HG02798 (cell line): ENCODE measurements around the gene CCDC138.

ENCODE experiments used
- ATAC-seq: cut with Tn5 transposase; IDR thresholded peaks from one replicate; pipeline ENCODE4 v1.9.1; 2021; ENCODE audit warnings: mild to moderate bottlenecking; ENCODE audit not compliant: unreplicated experiment, poor library complexity

Gene CCDC138

DNA sequence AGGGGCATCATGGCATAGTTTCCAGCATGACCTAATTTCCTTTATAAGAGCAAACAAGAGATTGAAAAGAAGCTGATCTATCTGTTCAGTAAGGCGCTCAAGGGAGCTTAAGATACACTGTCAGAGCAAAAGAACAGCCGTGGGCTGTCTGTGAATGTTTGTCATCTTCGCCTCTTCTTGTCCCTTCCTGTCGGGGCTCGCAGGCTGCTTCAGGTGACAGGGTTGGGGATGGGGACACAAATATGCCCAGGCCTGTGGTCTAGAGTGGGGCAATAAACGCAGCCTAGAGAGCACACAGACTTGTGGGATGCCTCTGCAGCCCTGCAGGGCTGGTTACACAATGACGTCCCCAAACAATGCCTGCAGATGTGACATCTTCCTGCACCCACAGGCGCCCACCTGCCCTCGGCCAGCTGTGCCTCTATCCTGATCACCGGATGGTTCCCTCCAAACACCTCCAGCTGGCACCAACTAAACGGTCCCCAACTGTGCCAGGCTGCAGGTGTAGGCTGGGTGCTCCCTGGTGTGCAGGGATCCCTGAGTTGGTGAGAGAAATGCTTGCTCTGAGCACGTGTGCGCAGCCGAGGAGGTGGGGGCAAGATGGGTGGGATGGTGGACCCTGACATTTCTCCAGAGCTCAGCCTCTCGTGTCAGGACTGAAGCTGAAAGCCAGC, 129.7 kb downstream of the CCDC138 start:
- ATAC-seq = no peak

DNA sequence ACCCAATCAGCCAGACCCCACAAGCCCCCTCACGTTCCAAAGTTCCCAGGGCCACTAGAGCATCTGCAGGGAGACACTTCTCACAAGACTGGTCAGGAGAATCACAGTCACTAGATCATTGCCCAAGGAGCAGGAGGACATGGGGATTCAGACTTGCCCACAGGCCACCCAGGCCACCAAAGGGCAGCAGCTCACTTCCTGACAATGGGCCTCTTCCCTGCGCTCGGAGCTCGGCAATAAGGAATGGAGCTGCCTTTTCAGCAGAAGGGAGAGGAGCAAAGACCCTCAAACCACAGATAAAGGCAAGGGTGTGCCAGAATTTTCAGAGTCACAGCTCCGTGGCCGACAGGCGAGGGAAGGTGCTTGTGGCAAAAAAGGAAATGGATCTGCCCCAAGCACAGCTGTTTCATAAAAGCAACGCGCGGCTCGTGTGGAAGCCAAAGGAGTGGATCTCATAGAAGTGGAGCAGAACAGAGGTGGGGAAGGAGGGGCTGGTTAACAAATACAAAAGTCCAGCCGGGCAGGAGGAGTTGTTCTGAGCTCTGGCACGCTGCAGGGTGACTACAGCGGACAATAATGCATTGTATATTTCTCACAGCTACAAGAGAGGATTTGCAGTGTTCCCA, 130.3 kb downstream of the CCDC138 start:
- no peak for ATAC-seq

DNA sequence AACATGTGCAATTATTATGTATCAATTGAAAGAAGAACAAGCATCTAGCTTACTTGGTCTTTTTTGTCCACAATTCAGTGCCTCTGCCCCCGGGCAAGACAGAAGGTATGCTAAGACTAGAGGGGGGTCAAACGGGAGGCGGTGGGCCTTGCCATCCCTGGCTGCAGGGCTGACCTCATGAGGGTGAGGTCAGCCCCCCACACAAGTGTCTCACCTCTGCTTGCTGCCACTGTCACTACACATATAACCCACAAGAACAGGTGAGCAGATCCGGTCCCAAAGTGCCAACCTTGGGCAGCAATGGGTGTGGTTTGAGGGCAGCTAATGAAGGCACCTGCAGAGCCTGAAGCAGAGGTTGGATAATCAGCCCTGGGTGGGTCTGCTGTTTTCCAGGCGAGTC, 131.0 kb downstream of the CCDC138 start:
- ATAC-seq = no peak

DNA sequence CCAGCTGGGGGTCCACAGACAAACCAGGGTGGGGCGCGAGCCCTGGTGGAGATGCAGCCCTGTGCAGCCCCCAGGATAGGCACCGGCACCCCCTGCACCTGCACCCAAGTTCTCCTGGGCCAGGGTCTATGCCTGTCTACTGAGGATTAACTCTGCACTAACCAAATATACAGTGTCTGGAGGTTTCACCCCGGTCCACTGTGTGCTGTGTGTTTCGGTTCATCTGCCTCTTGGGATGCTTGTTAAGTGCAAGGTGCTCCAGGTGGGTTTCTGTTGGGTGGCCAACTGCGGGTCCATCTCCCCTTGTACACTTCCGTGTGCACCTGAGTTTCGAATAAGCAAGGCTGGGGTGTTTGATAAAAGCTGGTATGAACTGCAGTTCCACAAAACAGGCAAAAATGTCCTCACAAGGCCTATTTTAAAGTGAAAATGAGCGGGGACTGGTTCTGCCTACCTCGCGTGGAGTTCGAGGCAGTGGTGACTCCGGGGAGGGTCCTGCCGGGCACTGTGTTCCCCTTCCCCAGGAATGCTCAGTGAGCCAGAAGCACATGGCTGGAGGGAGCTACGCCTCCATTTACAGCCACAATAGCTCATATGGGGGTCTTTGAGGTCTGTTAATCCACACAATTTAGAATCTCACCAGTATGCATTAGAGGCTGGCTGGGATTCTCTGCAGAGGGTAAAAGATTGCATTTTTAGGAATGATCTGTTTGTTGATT, 131.7 kb downstream of the CCDC138 start:
- ATAC-seq = no peak

DNA sequence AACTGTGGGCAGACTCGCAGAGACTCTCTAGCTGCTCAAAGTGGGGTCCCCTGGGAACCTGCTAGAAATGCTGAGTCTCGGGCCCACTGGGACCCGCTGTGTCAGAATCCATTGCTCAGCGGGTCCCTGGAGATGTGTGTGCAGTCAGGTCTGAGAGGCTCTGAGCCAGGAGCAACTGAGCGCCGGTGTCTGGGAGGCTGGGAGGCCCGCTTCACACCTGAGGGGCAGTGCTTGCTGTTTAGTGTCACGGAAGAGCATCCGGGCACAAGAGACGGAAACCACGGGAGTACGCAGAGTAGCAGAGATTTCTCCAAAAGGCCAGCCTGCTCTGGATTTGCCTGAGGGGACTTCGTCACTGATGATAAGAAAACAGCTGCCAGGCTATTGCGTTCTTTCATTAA, 132.4 kb downstream of the CCDC138 start:
- no peak for ATAC-seq

DNA sequence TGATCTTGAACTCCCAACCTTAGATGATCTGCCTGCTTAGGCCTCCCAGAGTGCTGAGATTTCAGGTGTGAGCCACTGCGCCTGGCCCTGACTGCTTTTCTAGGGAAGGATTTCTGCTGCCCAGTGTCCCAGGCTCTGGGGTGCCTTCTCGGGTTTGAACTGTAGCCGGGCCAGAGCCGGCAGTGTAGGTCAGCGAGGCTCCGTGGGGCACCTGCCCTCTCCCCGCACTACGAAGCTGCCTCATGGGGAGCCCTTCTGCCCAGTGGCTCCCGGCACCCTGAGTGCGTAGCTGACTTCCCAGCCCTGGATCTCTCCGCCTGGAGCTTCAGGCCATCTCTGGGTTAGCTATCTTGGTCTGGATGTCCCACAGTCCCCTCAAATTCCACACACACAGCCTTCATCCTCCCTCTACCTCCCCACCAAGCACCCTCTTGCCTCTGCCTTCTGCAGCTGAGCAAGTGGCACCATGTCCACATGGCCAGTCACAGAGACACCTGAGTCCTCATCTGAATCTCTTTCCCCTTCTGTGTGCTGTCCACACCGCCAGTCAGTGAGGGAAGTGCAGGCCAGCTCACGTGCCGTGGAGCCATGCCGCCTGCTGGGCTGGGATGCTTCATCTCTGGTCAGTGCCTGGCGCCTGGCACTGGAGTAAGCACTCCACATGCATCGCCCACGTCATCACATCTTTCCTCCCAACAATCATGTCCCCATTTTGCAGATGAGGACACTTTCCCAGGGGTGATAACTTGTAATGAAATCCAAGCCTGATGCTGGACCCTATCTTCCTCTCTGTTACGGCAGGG, 133.2 kb downstream of the CCDC138 start:
- ATAC-seq = no peak

DNA sequence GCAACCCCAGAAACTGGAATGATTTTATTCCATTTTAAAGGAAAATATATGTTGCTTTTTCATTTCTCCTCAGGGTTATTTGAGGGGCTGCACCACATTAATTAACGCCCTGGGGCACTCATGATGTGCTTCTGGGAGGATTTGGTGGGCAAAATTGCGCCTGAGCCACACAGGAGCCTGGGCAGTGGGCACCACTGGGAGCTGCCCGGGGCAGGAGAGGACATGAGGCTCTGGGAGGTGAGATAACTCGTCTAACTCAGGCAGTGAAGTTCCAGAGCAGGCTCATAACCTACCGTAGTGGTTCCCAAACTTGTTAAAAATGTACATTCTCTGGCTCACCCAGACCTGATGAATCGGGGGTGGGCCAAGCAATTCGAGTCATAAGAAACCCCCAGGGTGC, 134.1 kb downstream of the CCDC138 start:
- ATAC-seq = no peak

DNA sequence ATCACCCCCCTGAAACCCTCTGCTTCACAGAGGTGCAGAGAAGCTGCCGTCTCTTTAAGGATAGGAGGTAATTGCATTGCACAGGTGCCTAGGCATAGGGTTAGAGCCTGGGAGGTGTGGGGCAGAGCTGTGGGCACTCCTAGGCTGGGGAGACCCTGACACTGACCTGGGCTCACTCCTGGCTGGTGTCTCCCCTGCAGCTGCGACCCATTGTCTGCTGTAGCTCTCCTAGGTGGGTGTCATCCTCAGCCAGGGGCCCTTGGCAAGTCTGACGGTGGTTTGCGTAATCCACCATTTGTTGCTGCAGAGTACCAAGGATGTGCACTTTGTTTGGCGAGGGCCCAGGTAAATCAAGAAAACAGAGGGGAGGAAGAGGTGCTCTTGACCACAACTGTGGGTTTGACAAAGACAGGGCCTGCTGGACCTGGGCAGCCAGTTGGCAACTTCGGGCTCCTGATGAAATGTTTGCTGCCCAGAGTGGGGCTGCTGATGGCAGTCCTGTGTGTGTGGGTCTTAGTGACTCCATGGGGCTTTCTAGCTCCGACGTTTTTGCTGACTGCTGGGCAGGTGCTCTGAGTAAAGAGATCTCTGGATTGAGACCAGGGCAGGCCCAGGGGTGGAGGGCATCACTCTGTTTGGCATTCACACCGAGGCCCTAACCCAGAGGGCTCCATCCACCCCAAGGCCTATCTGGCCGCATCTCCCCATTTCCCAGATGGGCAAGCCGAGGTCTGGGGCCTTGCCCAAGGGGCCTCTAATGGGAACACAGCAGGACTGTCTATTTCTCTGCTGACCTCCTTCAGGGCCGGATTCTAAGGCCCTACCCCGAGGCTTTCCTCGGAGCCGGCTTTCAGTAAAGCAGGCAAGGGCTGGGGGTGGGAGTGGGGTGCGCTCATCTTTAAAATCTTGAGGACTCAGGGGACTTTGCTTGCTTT, 134.8 kb downstream of the CCDC138 start:
- no peak for ATAC-seq

DNA sequence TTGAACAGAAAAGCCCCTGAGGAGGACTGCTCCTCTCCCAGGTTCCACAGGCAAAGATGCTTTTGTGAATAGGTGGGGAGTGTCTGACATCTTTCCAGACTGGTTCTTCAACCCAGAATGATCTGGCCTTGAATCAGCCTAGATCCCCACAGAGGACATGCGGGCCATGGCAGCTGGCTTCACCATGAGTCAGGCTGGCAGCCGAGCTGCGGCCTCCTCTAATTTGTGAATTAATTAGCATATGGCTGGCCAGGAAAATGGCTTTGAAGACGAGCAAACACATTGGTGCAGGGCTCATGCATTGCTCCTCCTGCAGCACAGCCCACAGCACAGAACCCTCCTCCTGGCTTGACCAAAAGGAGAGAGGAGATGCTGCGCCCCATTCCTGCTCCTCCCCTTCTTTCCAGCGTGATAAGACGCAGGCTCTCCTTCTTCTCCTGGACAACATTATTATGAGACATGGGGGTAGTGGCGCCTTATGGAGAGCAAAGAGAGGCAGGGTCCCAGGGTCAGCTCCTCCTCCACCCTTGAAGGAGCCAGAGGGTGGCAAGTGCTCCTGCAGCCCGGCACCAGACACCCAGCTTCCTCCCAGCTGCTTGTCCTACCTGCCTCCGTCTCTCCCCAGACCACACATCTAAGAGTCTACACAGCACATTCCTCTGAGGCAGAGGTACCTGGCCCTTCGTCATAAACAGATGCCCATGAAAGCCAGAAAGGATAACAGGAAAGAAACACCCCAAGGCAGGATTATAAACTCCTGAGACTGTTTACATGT, 135.8 kb downstream of the CCDC138 start:
- no peak for ATAC-seq

DNA sequence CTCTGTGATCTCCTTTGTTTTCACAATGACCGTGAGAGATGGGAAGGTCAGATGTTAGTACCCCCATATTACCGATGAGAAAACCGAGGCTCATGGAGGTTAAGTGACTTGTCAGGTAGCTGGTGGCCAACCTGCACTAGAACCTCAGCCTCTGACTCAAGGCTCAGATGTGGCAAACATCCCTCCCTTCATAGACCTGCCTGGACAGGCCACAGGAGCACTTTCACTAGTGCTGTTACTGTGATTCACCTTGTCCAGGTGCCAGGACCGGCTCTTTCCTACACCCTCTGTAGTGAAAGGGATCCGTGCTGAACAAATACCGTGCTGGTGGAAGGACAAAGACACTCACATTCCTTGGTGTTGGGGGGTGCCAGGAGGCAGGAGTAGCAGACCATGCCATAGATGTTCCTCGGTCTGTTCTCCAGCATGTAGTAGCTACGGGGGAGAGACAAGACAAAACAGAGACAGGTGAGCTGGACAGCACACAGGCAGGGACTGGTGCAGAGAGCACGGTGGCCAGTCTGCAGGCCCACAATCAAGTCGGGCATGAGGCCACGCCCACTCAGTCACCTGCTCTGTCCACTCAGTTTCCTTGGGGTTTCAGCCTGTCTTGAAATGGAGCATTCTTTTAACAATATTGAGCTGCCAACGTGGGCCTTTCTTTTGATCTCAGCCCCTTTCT, 136.6 kb downstream of the CCDC138 start:
- no peak for ATAC-seq

DNA sequence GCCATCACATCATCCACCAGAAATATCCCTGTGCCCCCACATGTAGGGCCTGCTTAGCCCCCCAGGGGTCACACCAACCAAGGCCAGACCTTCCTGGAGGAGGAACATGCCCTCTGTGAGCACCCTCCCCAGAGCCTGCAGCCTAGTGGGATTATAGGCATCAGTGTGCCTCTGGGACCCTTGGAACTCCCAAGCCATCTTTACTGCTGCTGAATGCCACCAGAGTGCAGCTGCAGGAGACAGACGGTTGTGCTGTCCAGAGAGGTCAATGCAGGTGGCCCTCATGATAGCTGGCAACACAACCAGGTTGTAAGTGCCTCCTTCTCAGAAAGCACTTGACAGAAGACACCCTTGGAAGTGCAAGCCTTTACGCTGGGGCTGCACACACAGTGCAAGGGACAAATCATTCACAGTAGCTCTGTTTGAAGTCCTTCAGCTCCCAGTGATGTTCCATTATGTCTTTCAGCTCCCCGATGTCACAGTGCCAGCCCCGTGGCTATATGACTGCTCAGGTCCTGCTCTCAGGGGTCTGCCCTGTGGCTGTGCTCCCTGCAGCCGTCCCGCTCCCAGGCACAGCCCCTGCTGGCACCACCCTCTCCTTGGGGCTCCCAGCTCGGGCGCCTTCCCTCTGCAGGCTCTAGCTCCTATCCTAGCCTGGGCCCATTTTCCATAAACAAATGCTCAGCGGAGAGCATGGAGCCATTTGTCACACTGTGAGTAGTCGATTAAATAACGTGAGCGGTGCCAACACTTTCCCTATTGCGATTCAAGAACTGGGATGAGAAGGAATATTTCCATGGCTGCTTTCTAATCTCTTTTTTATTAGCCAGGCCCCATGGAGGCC, 137.4 kb downstream of the CCDC138 start:
- ATAC-seq = no peak

DNA sequence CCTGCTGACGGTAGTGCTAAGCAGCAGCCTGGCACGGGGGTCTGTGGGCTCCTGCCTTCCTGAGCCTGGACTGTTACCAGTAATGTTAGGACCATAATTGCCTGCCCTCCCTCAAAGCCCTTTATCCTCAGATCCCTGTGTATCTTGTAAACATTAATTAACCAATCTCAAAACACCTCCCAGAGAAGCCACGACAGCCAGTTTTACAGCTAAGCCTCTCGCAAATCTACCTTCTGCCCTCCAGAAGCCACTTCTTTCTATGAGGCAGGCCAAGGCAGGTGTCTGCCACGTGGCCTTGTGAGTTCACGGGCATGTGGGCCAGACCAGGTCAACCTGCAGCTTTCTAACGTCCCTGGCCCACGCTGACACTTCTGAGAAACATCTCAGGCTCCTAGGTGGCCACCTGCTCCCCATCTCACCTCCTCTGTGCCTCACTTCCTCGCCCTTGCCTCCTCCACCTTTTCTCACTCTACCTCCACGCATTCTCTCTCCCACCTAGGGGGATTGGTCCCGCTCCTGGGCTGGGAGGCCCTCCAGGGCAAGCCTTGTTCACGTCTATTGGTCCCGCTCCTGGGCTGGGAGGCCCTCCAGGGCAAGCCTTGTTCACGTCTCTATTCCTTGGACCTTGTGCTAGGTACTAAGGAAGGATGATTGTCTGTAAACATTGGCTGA, 138.1 kb downstream of the CCDC138 start:
- ATAC-seq = no peak

DNA sequence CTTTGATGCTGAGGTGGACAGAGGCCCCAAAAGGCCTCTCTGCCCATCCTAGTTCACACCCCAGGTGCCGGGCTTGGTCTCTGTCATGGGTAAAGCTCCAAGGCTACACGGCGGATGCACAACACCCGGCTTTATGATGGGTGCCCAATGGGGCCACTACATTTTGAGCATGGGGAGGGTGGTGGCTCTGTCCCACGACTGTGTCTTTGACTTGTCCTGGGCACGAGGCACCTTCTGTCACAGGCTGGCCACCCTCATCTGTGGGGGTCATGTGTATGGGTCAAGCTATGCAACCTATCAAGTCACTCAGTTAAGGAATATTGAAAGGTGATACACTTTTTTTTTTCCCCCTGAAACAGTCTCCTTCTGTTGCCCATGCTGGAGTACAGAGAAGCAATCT, 138.7 kb downstream of the CCDC138 start:
- ATAC-seq = no peak

DNA sequence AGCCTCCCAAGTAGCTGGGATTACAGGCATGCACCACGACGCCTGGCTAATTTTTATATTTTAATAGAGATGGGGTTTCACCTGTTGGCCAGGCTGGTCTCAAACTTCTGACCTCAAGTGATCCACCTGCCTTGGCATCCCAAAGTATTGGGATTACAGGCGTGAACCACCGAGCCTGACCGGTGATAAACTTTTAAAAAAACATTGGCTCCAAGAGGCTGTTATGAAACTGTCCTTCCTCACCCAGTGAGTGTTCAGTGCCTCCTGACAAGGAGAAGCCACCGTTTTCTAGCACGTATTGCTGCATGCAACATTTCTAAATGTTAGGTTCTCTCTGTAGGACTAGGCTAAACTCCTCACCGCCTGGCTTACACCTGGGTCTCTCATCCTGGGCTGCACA, 139.2 kb downstream of the CCDC138 start:
- no peak for ATAC-seq
